Measurements from ENCODE around the gene MACROH2A1. TPM values are rescaled to one million over a fixed set of nuclear protein-coding genes. Genes with fewer than 3 reads are reported as not detected.

The MACROH2A1 gene
- total RNA-seq, 1 donor from 2014 or later = 190 TPM

DNA sequence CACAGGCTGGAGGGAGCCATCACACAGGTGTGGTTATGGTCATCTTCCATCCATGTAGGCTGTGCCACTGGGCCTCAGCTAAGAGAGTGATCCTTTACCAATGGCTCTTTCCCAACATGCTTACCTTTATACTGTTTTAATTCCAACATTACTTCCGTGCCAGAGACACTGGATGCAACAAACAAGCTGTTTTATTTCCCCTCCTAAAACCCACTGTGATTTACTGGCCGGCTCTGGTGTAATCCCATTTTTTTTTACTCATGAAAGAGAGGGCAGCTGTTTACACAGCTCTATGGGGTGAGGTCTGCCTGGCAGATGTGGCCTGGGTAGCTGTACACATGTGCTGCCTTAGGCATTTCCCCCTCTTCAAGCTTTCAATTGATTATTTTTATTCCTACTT is 58.5 kb downstream of the MACROH2A1 start:
- Histone ChIP-seq H3K27me3 (no peaks in the 10 kb centered on the region), H3K4me3 (no peak overlapping the region), H3K4me1 (no peaks in the 10 kb centered on the region), H3K36me3 (peaks cover 0 to 83% of the 10 kb centered on the region in 2 donors), H3K27ac (no peak overlapping the region), H3K9me3 (no peaks in the 10 kb centered on the region)
- no peak for DNase-seq (ENCODE audit: extremely low spot score in 2 of 2)
- TF ChIP-seq POLR2A (IDR thresholded peaks at IDR 0.05) (no peak), POLR2AphosphoS5 (IDR thresholded peaks at IDR 0.05; ENCODE audit: insufficient read depth in 1 of 2, low read depth in 1 of 2) (no peak)
- TF ChIP-seq, protein P1, sequence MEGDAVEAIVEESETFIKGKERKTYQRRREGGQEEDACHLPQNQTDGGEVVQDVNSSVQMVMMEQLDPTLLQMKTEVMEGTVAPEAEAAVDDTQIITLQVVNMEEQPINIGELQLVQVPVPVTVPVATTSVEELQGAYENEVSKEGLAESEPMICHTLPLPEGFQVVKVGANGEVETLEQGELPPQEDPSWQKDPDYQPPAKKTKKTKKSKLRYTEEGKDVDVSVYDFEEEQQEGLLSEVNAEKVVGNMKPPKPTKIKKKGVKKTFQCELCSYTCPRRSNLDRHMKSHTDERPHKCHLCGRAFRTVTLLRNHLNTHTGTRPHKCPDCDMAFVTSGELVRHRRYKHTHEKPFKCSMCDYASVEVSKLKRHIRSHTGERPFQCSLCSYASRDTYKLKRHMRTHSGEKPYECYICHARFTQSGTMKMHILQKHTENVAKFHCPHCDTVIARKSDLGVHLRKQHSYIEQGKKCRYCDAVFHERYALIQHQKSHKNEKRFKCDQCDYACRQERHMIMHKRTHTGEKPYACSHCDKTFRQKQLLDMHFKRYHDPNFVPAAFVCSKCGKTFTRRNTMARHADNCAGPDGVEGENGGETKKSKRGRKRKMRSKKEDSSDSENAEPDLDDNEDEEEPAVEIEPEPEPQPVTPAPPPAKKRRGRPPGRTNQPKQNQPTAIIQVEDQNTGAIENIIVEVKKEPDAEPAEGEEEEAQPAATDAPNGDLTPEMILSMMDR (IDR thresholded peaks at IDR 0.05) = no peak
- intact Hi-C loops (cut with DNase I) = no loop called here

DNA sequence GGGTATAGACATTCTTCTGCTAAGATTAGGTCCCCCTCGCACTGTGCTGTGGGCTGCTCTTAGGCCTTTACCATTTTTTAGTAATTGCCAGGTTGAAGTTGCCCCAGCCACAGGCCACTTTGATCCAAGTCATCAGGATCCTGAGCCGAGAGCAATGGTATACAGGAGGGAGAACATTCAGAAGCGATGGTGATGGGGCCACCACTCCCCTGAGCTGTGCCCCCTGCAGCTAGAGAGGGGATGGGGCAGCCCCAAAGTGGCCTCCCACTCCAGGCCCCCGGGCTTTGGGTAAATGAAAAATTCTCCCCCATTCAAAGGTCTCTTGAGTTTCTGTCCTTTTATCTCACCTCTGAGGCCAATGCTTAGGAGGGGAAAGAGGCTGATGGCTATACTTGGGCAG is 59.4 kb downstream of the MACROH2A1 start:
- intact Hi-C loops (cut with DNase I) = no loop called here
- no peak overlapping the region for H3K4me3 ChIP-seq
- H3K36me3 ChIP-seq = peaks cover 0 to 74% of the 10 kb centered on the region in 2 donors
- no peaks in the 10 kb centered on the region for H3K27me3 ChIP-seq
- no peak for DNase-seq (ENCODE audit: extremely low spot score in 2 of 2)
- TF ChIP-seq, protein P1 (IDR thresholded peaks at IDR 0.05) = no peak
- TF ChIP-seq POLR2AphosphoS5 (IDR thresholded peaks at IDR 0.05; ENCODE audit: insufficient read depth in 1 of 2, low read depth in 1 of 2) (no peak), POLR2A (IDR thresholded peaks at IDR 0.05) (no peak)
- no peaks in the 10 kb centered on the region for H3K9me3 ChIP-seq
- H3K4me1 ChIP-seq = no peaks in the 10 kb centered on the region
- no peak overlapping the region for H3K27ac ChIP-seq

DNA sequence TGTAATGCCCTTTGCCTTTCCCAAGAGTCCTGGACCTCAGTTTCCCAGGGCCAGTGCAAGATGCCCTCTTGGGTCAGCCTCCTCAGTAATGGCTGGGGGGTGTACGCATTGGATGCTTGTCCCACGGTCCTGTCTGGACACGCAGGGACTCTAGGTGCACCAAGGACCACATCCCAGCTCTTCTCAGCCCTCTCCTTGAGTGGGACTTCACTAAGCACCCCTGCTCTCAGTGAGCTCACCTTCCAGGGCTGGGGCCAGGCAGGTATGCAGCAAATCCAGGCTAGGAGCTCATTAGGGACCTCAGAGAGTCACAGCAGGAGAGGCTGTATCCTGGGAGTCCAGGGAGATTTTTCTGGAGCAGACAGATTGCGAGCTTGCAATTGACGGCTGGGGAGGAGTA is 59.8 kb downstream of the MACROH2A1 start:
- no peaks in the 10 kb centered on the region for H3K27me3 ChIP-seq
- H3K4me3 ChIP-seq = no peak overlapping the region
- H3K36me3 ChIP-seq = peaks cover 0 to 73% of the 10 kb centered on the region in 2 donors
- H3K4me1 ChIP-seq = no peaks in the 10 kb centered on the region
- intact Hi-C loops (cut with DNase I) = no loop called here
- H3K9me3 ChIP-seq = no peaks in the 10 kb centered on the region
- DNase-seq (ENCODE audit: extremely low spot score in 2 of 2) = no peak
- H3K27ac ChIP-seq = no peak overlapping the region
- TF ChIP-seq POLR2A (IDR thresholded peaks at IDR 0.05) = no peak
- TF ChIP-seq POLR2AphosphoS5 (IDR thresholded peaks at IDR 0.05; ENCODE audit: insufficient read depth in 1 of 2, low read depth in 1 of 2) = no peak
- TF ChIP-seq, protein P1 (IDR thresholded peaks at IDR 0.05) = no peak

DNA sequence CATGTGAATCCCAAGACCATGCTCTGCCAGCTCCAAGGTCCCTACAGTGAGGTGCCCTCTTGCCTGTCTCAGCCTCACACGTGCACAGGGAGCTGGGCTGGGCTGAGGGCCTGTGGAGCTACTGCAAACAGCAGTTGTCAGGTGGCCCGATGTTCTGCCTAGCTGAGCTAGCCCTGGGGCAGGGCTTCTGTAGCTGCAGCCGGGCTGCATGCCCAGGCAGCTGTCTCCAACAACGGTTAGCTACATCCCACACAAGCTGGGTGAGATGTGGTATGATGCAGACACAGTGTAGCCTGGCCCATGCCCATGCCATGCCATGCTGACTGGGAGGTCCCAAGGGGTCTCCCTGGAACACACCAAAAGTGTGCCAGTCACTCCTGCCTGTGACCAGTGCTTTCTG is 62.0 kb downstream of the MACROH2A1 start:
- Histone ChIP-seq H3K27me3 (no peaks in the 10 kb centered on the region), H3K27ac (no peak overlapping the region), H3K9me3 (no peaks in the 10 kb centered on the region), H3K36me3 (peaks cover 0 to 54% of the 10 kb centered on the region in 2 donors), H3K4me1 (no peaks in the 10 kb centered on the region), H3K4me3 (no peak overlapping the region)
- intact Hi-C loops (cut with DNase I) = no loop called here
- no peak for DNase-seq (ENCODE audit: extremely low spot score in 2 of 2)
- TF ChIP-seq, protein P1 (IDR thresholded peaks at IDR 0.05) = no peak
- TF ChIP-seq POLR2A (IDR thresholded peaks at IDR 0.05) (no peak), POLR2AphosphoS5 (IDR thresholded peaks at IDR 0.05; ENCODE audit: insufficient read depth in 1 of 2, low read depth in 1 of 2) (no peak)

DNA sequence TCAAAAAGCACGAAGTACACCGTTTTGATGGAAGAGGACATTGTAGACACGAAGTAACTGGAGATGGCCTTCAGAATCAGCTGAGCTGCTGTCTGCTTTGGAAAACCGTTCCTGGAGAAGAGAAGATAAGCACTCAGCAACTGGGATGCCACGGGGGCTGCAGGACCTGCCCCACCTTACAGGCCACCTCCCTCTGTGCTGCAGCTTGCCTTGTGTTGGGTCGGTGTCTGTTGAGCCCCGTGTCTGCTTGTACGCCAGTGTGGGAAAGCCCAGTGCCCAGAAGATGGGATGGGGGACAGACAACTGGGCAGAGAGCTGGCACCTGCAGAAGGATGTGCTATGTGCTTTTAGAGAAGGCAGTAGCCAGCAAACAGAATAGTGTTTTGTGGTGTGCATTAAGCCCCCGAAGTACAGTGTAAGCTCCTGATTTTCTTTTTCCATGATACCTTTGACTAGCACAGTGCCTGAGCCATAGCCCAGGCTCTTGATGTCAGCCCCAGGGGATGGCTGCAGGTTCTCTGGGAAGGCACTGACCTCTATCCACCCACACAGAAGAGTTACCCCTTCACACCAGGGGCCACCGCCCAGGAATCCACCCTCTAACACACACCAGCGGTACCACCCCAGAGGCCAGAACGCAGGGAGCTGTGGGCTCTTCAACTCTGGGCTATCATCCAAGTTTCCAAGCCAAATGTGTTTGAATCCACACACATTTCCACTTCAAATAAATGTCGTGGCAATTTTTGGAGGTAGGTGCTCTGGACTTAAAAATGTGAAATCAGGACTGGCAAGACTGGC is 63.8 kb downstream of the MACROH2A1 start:
- TF ChIP-seq, protein P1 (IDR thresholded peaks at IDR 0.05) = no peak
- TF ChIP-seq POLR2AphosphoS5 (IDR thresholded peaks at IDR 0.05; ENCODE audit: insufficient read depth in 1 of 2, low read depth in 1 of 2) (no peak), POLR2A (IDR thresholded peaks at IDR 0.05) (no peak)
- no peaks in the 10 kb centered on the region for H3K27me3 ChIP-seq
- no peaks in the 10 kb centered on the region for H3K9me3 ChIP-seq
- no peak overlapping the region for H3K27ac ChIP-seq
- intact Hi-C loops (cut with DNase I) = no loop called here
- peaks cover 0 to 36% of the 10 kb centered on the region in 2 donors for H3K36me3 ChIP-seq
- no peak for DNase-seq (ENCODE audit: extremely low spot score in 2 of 2)
- no peaks in the 10 kb centered on the region for H3K4me1 ChIP-seq
- no peak overlapping the region for H3K4me3 ChIP-seq

Measured in vagina (tissue), 2 donors.